GM21367 (cell line): ENCODE results near the gene XXYLT1.

Experiments
- ATAC-seq: cut with Tn5 transposase; IDR thresholded peaks from one replicate; pipeline ENCODE4 v1.9.1; 2021; ENCODE audit not compliant: unreplicated experiment

Gene XXYLT1

DNA sequence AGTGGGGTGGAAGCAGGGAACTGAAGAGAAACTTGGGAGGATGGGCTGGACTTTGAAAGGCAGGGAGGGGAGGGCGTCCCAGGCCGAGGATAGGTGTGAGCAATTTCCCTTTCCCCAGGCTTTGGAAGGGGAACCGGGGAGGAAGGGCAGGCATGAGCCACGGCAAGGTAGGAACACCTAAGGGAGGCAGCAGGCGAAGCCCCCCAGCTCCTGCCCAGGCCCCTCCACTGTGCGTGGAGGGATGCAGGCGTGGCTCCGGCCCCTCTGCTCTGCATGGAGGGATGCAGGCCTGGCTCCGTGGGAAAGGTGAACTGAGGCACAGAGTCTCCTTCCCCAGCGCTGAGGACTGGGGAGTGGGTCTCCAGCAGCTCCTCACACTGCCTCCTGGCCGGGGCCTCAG lies 236.4 kb downstream of the XXYLT1 start:
- no peak for ATAC-seq

DNA sequence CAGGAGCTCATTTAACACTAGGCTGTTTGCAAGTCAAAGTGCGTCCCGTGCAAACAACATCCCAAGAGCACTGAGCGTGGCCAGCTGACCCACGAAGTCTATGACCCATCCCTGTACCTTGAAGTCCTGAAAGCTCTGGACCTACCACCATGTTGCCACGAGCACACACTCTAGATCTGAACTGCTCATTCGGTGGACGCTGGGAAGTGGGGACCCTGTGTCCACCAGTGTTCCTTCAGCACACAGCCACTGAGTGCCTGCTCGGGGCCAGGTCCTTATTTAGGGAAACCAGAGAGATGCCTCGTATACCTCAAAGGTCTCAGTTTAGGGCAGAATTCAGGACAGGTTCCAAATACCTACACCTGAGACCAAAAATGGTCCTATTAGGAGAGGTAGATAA lies 236.9 kb downstream of the XXYLT1 start:
- no peak for ATAC-seq

GRCh38 chr3:195033531-195034091 lies 237.3 kb downstream of the XXYLT1 start:
- no peak for ATAC-seq

DNA sequence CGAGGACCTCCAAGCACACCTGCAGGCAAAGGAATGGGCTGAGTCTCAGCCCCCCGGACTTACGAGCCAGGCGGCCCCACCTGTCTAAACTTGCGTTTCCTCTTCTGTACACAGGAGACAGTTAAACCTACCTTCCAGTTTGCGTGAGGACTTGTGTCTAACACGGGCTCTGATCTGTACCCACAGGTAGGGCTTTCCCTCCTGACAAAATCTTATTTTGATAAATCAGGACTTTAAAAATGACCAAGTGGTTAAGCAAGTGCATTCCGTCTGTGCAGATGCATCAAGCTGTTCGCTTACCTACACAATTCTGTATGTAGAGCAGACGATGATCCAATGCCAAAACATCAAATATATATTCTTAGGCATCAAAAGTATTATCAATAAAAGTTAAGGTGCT lies 238.0 kb downstream of the XXYLT1 start:
- no peak for ATAC-seq

- ATAC-seq: no peak
Observed at GRCh38 chr3:195032106-195032759, 238.7 kb downstream of the XXYLT1 start.

DNA sequence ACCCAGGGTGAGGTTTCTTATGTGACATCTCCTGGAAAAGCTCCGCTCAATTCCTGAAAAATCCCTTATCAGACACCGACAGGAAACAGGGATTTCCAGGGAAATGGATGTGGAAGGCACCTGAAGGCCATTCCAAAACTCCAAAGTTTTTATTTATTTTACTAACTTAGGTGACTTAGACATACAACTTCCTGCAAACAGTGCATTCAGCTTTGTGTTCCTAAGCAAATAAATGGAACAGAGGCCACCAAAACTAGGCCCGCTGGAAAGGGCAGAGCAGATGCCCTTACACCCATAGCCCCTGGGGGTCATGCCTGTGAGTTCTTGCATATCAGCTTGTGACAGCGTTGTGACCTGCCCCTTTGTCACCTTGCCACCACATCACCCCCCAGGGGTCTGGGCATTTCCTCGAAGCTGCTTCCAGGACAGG lies 239.4 kb downstream of the XXYLT1 start:
- no peak for ATAC-seq

DNA sequence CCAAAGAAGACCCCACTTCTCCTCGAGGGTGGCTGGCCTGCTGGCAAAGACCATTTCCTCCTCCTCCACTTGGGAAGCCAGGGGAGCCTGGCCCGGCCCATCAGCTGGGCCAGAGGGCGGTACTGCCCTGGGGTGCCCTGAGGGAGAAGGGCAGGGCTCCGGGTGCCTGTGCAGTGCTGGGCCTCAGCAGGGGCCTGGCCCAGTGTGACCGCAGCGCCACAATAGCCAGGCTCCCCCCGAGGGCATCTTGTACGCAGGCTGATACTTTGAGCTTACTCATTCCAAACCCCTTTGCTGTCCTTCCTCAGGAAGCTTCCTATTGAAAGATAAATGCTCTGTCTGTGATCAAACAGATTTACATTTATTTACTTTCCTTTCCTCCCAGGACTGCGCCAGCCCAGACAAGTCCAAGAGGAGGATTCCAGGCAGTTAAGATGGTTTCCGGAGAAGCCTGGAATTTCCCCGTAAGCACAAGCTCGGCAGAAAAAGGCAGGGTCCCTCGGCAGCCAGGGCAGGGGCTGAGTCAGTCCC lies 240.1 kb downstream of the XXYLT1 start:
- no peak for ATAC-seq

DNA sequence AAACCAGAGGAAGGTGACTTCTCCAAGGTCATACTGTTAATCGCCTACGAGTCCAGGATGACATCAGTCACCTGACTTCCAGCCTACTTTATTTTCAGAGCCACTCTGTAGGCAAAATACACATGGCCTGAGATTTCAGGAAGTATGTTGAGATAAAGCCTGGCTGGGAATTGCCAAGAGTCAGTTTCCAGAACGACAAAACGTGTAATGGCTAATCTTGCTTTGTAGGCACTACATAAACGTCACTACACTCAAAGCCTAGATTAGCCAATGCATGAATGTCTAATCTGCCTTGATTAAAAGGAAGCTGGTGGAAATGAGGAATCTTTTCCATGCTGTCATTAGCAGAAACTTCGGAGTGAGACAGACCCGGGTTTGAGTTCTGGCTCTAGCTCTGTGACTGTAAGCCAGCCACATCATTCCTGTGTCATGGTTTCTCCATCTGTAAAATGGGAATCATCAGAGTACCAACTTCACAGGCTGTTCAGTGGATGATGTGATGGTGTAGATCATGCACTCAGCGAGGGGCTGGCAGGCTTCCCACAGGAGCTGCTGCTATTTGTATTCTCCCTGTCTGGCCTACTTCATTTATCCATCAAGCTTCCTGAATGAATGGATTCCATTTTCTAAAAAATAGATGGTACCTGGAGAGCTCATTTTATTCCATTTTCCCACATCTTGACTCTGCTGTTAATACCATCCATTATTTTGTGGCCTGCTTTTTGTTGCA lies 241.9 kb downstream of the XXYLT1 start:
- no peak for ATAC-seq

DNA sequence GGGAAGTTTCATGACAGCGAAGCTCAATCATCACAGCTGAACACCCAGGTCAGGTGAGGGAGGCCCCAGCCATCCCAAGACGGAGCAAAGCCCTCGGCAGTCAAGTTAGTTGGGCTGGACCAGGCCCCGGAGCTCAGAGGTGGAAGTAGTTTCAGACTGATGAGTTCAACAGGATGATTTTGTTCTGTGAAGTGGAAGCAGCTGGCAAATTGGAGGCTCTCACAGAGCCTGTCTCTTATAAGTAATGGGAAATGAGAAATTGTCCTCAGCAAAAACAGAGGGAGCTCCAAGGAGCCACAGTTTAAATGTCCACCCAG lies 245.1 kb downstream of the XXYLT1 start:
- no peak for ATAC-seq

DNA sequence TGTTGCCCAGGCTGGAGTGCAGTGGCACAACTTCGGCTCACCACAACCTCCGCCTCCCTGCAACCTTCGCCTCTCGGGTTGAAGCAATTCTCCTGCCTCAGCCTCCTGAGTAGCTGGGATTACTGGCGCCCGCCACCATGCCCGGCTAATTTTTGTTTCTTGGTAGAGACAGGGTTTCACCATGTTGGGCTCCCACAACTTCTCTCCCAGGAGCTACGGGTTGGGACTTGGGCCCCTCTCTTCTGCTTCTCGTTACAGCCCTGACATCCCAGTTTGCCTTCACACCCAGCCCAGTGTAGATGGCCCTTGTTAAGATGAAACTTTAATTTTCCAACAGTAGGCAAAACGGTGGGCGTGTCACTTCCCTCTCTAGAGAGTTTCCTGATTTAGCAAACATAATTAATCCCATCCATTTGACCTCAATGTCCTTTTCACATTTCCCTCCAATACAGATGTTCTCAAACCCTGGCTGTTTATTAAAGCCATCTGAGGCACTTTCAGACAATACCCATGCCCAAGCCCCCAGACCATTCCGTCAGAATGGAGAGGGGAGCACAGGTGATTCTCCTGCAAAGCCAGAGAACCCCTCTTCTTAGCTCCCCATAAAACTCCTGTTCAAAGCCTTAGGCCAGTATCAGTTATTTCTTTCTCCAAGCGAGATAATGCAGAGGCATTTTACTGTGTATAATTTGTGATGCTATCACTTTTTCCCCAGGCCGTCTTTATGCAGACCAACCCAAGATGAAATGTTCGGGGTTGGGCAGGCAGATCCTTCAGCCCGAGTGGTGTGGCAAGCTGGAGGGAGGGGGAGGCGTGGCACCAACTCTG lies 245.7 kb downstream of the XXYLT1 start:
- ATAC-seq: no peak

DNA sequence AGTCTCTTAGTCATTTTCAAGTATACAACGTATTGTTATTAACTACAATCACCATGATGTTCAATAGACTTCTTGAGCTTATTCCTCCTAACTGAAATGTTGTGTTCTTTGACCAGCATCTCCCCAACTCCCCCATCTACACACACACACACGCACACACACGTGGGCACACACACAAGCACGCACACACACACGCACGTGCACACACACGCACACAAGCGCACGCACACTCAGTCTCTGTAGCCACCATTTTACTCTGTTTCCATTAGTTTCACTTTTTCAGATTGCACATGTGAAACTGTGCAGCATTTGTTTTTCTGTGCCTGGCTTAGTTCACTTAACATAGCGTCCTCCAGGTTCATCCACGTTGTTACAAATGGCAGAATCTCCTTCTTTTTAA lies 247.0 kb downstream of the XXYLT1 start:
- no peak for ATAC-seq

DNA sequence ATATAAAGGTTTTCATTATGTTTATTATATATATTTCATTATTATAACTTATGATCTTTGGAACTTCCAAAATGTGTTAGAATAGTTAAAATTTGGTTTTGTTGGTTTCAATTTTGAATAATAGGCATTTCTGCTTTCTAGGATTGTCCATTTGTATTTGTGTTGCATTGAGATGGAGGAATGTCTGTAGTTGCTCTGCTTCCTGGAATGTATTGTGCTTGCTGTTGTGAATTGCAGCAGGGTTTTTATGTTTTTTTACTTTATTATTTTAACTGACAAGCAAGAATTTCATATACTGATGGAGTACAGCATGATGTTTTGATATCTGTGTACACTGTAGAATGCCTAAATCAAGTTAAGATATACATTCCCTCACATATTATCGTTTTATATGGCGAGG lies 247.4 kb downstream of the XXYLT1 start:
- ATAC-seq: no peak

DNA sequence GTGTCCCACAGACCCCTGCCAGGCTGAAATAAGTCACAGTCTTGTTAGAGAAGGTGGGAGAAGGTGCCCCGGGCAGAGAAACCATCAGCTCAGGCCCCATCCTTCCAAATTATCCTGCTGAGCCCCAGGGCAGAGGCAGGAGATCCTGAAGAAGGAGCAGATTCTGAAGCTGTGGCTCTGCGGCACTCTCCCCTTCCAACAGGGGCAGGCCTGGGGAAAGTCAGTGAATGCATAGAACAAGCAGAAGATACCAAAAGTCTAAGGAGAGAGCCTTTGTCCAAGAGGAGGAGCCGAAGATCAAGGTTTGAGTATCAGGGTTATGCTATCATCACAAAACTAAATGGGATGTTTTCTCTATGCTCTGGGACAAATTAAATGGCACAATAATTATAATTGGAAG lies 249.3 kb downstream of the XXYLT1 start:
- ATAC-seq: no peak

DNA sequence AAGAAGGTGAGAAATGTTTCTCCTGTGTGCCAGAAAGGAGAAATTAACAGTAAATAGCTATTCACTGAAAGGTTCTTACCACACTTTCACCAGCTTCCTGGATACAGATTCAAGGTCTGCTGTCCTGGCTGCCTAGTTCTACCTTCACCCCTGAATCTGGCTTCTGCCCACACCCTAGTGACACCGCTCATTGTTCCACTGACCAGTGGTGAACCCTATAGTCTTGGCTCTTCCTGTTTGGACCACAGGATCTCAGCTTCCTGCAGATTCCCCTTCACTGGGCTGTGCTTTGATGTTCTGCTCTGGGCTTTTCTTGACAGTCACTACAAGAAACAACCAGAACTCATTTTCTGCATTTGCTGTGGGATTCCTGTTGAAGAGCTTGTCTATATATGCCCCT lies 250.0 kb downstream of the XXYLT1 start:
- no peak for ATAC-seq

DNA sequence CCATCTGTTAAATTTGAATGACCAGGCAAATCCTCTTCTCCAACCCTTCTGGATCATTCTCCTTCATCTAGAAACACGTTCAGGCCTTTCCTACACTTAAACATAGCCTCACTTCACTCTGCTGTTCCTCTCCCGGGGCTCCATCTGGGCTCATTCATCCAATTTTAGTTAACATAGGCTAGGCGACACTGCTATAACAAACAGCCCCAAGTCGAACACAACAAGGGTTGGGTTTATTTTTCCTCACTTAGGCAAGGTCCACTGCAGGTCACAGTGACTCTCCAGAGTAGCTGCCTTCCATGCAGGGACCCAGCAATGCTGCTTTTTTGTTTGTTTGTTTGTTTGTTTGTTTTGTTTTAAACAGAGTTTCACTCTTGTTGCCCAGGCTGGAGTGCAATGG lies 250.8 kb downstream of the XXYLT1 start:
- ATAC-seq: no peak

DNA sequence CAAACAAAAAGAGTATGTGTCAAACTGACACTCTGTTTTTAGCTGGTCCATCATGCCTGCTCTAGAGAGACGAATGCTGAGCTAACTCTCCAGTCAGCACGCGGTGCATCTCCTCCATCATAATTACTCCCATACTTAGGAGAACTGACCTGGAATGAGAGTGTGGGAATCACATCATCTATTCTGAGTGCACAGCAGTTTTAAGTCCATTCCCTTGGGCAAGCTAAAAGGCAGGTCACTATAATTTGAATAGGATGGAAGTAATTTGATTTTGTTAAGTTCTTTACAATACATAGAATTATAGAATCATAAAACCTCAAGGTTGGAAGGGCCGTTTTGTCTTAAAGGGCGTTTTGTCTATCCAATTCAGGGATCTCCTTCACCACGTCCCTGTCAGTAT lies 251.6 kb downstream of the XXYLT1 start:
- no peak for ATAC-seq
